ENCODE results near the gene SAMD4B.

GRCh38 chr19:39369200-39369599 is 27.0 kb downstream of the SAMD4B start:
- TF ChIP-seq CTCF (IDR thresholded peaks at IDR 0.05) (no peak), POLR2A (IDR thresholded peaks at IDR 0.05) (no peak)

Data from prostate gland (tissue), 2 donors.